Activated T-helper 9 cell treated with anti-CD3 and anti-CD28 coated beads, Interleukin-2, amount 50 U/mL, for 16 hours (primary cell): ENCODE data around the gene NR2F6.

Experiments used
- DNase-seq: peaks from one replicate; pipeline ENCODE4 v3.0.0-alpha.2; 2020; ENCODE audit warnings: low read depth

The NR2F6 gene

GRCh38 chr19:17237747-17238706 lies 7.7 kb downstream of the NR2F6 start:
- DNase-seq: no peak

- no peak for DNase-seq
Observed at GRCh38 chr19:17236811-17237543, 8.7 kb downstream of the NR2F6 start.

GRCh38 chr19:17235971-17236777 lies 9.5 kb downstream of the NR2F6 start:
- no peak for DNase-seq

DNA sequence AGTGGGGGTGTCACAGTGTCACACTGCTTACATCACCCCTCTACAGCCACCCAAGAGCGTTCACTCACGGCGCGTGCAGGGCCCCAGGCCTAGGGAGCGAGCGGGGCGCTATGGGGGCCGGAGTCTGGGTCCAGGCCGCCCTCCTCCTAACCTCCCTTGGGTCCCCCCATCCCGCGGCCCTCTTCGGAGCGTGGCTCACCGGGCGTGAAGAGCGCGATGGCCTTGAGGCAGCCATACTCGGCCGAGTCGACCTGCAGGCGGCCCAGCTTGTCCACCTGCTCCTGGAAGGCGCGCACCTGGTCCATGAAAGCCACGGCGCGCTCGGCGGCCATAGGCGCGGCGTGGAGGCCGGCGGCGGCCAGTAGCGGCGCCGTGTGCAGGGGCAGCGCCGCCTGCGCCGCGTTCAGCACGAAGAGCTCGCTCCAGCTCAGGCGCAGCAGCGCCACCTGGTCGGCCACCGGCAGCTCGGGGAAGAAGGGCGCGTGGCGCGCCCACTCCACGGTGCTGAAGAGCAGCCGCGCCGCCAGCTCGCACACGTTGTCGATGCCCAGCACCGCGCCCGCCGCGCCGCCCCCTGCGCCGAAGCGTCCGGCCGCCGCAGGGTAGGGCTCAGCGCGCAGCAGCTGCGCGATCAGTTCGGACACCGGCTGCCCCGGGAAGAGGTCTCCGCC lies 10.3 kb downstream of the NR2F6 start:
- DNase-seq: peak; percentile 64

DNA sequence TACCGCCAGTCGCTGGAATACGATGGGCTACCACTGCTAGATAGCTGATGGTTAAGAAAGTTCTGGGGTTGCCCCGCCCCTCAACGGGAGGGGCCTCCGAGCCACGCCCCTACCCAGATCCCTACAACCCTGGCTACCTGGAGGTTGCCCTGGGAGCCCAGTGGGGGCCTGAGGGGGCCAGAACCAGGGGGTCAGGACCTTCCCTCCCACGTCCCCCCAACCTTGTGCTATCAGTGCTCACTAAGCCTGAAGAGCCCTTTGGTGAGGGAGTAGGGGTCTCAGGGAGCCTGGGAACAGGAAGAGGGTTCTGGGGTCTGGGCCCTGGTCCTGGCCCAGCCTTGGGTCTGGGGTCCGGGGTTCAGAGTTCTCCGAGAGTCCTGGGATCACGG lies 10.8 kb downstream of the NR2F6 start:
- peak; percentile 51 for DNase-seq

GRCh38 chr19:17232258-17232657 lies 13.5 kb downstream of the NR2F6 start:
- DNase-seq: no peak

DNA sequence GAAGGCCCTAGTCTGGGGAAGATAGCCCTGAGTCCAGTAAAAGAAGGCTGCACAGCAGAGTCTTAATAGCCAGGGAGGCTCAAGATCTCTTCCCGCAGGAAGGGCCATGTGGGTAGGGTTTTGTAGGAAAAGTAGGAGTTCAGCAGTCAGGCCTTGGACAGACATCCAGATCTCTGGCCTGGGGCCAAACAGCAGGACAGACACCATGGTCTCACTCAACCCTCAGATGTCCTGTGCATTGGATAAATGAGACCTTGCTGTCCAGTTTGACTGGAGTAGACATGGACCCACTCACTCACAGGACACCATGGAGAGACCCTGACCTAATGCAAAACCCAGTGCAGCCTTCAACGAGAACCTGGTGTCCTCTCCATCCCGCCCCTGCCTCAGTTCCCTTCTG lies 15.8 kb downstream of the NR2F6 start:
- no peak for DNase-seq

DNA sequence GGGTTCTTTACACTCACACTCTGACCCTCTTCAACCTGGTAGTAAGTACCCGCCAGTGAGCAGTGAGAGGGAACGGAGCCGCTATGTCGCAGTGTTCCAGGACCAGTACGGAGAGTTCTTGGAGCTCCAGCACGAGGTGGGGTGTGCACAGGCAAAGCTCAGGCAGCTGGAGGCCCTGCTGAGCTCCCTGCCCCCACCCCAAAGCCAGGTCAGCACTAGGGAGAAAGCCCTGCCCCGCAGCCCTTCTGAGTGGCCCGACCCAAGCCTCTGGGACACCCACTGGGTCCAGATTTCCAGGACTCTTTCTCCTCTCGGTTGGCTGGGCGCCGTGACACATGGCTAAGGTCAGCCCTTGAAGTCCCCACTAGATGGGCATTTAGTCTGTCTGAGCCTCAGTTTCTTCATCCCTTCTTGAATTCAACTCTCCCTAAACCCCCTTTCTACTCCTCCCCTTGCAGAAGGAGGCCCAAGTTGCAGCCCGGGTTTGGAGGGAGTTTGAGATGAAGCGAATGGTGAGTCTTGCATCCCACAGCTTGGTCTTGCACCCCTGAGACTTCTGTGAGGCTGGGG lies 17.8 kb downstream of the NR2F6 start:
- no peak for DNase-seq

GRCh38 chr19:17226002-17226933 lies 19.5 kb downstream of the NR2F6 start, which contains the start of gene OCEL1:
OCEL1 (plus strand) TSS chr19:17226226; CDS start chr19:17226248, 22 bp downstream.
- peak; percentile 94 for DNase-seq

DNA sequence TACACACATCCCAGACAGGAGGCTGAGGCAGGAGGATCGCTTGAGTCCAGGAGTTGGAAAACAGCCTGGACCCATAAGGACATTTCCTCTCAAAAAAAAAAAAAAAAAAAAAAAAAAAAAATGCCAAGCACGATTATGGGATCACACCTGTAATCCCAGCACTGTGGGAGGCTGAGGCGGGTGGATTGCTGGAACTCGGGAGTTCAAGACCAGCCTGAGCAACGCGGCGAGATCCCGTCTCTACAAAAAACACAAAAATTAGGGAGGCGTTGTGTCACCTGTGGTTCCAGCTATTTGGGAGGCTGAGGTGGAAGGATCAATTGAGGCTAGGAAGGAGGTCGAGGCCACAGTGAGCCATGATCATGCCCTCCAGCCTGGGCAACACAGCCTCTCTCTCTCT lies 20.7 kb downstream of the NR2F6 start:
- no peak for DNase-seq

- no peak for DNase-seq
Observed at GRCh38 chr19:17220207-17220758, 25.4 kb downstream of the NR2F6 start.

DNA sequence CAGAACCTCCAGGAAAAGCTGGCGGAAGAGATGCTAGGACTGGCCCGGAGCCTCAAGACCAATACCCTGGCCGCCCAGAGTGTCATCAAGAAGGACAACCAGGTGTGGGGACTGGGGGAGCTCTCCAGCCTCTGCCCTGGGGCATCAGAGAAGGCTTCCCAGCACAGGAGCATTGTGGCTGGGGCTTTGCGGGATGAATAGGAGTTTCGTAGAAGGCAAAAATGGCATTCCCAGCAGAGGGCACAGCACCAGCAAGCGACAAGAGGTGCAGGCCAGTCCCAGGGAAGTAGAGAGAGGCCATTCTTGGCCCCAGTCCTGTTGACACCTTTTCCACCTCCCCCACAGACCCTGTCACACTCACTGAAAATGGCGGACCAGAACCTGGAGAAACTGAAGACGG lies 26.4 kb downstream of the NR2F6 start:
- DNase-seq: no peak

DNA sequence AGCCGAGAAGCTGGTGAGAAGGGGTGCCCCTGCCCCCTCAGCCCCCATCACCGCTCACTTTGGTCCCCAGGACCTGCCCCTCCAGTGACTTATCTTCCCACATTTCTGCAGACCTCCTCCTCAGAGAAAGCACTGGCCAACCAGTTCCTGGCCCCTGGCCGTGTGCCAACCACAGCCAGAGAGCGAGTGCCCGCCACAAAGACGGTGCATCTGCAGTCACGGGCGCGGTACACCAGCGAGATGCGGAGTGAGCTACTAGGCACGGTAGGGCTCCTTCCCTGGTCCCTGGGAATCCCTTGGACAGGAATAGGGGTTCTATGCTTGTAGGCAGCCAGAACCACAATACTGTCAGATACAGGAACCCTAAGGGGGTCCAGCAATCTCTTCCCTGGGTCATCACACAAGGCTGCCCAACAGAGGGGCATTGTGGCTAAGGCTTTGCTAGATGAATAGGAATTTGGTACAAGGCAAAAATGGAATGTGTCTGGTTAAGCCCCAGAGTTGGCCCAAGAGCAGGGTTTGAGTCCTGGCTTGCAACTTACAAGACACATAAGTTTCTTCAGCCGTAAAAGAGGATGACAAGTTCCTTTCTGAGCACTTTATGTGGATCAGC lies 29.6 kb downstream of the NR2F6 start:
- no peak for DNase-seq

DNA sequence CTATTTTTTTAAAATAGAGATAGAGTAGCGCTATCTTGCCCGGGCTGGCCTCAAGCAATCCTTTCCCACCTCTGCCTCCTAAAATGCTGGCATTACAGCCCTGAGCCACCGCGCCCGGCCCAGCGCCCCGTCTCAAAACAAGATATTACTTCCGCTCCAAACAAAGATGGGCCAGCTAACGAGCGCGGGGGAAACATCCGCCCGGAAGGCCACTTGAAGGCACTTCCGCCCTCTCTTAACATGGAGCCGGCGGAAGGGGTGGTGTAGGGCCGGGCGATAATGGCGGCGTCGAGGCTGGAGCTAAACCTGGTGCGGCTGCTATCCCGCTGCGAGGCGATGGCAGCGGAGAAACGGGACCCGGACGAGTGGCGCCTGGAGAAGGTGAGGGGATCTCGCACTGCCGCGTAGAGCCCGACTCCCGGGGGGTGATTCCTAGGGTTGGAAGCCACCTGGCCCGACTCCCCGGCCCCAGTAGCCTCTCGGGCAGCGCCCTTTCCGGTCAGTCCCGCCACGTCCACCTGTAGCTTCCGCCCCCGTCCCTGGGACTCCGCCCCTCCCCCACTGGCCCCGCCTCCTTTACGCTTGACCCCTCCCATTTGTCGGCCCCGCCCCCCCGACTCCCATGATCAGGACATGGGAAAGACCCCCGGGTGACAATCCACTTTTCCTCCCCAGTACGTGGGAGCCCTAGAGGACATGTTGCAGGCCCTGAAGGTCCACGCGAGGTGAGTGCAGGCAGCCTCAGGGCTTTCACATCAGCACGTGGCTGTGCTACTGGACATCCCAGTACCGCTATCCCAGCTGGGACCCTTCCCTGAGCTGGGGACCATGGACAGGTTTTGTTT lies 30.4 kb downstream of the NR2F6 start, which contains the start of gene USE1:
TSS of gene USE1 (plus strand) at position 231 of the 845 bp plus-strand sequence. CDS start at position 280, 49 bp downstream.
- DNase-seq: peak; percentile 80

DNA sequence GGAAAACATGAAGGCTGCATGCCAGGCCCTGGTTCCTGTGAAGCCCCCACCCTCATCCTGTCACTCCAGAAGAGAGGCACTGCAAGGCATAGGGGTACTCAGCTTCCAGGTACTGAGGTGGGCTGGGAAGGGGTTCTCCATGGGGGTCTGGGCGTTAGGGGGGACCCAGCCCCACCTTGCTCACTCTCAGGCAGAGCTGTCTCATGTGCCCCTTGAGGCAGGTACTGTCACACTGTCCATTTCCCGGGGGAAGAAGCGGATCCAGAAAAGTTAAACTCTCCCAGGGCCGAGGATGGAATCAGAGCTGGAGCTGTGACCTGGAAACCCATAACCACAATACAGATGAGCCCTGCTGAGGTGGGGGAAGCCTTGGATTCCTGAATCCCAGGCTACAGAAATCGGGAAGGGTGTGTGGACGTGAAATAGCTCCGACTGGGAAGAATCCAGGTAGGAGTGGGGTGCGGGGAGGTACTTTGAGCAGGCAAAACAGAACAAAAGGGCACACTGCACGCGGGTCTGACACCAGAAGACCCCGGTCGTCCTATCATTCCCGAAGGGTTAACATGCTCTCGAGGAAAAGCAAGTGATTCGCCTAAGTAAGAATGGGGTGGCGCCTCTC lies 31.1 kb downstream of the NR2F6 start:
- no peak for DNase-seq

GRCh38 chr19:17213334-17213733 lies 32.4 kb downstream of the NR2F6 start:
- DNase-seq: no peak

DNA sequence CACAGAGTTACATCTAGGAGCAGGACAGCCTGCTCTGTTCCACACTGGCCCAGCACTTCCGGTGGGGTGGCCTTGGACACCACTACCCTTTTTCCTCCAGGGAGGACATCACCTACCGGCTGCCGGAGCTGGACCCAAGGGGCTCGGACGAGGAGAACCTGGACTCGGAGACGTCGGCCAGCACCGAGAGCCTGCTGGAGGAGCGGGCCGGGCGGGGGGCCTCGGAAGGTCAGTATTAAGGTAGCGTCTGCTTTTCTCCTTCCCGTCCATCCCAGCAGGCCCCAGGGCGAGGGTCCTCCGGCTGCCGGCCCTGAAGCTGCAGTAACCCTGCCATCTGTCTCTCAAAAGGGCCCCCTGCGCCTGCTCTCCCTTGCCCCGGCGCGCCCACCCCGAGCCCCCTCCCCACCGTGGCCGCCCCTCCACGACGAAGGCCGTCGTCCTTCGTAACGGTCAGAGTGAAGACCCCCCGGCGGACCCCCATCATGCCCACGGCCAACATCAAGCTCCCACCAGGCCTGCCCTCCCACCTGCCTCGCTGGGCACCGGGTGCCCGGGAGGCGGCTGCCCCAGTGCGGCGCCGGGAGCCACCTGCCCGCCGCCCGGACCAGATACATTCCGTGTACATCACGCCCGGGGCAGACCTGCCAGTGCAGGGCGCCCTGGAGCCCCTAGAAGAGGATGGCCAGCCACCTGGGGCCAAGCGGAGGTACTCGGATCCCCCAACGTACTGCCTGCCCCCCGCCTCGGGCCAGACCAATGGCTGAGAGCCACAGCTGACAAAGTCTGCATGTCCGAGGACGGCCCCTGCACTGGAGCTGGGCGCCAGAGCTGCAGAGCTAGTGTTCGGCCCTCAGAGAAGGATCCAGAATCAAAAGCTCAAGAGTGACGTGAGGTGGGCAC lies 33.9 kb downstream of the NR2F6 start:
- no peak for DNase-seq
